ENCODE measurements around the gene HLA-DPA1.

DNA sequence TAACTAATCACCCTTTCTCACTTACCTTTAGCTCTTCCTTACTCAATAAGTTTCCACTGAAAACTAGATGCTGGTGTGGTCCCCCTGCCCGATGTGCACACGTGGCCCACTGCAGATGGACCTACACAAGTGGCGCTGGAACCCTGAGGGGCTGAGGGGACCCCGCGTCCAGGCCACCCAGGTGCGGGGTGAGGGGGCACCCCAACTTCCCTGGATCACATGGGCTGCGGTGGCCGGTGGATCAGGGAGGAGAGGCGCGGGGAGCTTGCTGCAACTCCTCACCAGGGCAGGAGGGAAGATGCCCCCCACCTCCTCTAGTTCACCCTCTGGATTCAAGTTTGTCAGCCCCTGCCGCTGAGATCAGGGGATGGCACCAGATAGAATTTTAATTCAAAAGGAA lies 51.5 kb downstream of the HLA-DPA1 start:
- TF ChIP-seq, protein P1, sequence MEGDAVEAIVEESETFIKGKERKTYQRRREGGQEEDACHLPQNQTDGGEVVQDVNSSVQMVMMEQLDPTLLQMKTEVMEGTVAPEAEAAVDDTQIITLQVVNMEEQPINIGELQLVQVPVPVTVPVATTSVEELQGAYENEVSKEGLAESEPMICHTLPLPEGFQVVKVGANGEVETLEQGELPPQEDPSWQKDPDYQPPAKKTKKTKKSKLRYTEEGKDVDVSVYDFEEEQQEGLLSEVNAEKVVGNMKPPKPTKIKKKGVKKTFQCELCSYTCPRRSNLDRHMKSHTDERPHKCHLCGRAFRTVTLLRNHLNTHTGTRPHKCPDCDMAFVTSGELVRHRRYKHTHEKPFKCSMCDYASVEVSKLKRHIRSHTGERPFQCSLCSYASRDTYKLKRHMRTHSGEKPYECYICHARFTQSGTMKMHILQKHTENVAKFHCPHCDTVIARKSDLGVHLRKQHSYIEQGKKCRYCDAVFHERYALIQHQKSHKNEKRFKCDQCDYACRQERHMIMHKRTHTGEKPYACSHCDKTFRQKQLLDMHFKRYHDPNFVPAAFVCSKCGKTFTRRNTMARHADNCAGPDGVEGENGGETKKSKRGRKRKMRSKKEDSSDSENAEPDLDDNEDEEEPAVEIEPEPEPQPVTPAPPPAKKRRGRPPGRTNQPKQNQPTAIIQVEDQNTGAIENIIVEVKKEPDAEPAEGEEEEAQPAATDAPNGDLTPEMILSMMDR (IDR thresholded peaks at IDR 0.05), result no peak
- TF ChIP-seq POLR2A (IDR thresholded peaks at IDR 0.05), result no peak

Data from Peyer's patch (tissue), 4 donors.